SU-DHL-6 (cell line): ENCODE measurements around the gene VAC14.

ENCODE experiments used
- H2AFZ ChIP-seq: fragments of 200-600 bp; sonication (generic); 2 replicates; pipeline ENCODE4 v1.6.1; 2014; ENCODE audit warnings: low read depth, mild to moderate bottlenecking, moderate library complexity, mixed read lengths, antibody characterized with exemption, low read length; ENCODE audit not compliant: severe bottlenecking
- H3F3A ChIP-seq: fragments of 200-600 bp; shearing (Covaris generic); 2 replicates; pipeline ENCODE4 v1.6.0; 2016; ENCODE audit warnings: antibody characterized with exemption, mild to moderate bottlenecking; ENCODE audit not compliant: insufficient read depth
- H3K27ac ChIP-seq: fragments of 200-600 bp; sonication (generic); 2 replicates; pipeline ENCODE4 v1.5.1; 2016; ENCODE audit warnings: low read depth, mild to moderate bottlenecking, low read length, moderate library complexity, mixed read lengths
- H3K27me3 ChIP-seq: fragments of 200-600 bp; sonication (generic), shearing (Covaris generic); 2 replicates; pipeline ENCODE4 v1.6.0; 2014; ENCODE audit warnings: mild to moderate bottlenecking, low read length
- H3K36me3 ChIP-seq: fragments of 200-600 bp; sonication (generic); 2 replicates; pipeline ENCODE4 v1.6.1; 2014; ENCODE audit warnings: mild to moderate bottlenecking, low read length, mixed read lengths
- H3K4me2 ChIP-seq: fragments of 300-600, 200-600 bp; shearing (Covaris generic), sonication (generic); 2 replicates; pipeline ENCODE4 v1.6.0; 2014; ENCODE audit warnings: low read length, low read depth, mild to moderate bottlenecking; ENCODE audit not compliant: poor library complexity, severe bottlenecking
- H3K4me3 ChIP-seq: fragments of 200-600 bp; sonication (generic); 2 replicates; pipeline ENCODE4 v1.5.1; 2014; ENCODE audit warnings: antibody characterized with exemption, low read length, mild to moderate bottlenecking, mixed read lengths; ENCODE audit not compliant: insufficient read depth, poor library complexity, severe bottlenecking
- H3K79me2 ChIP-seq: fragments of 200-600 bp; sonication (generic); 2 replicates; pipeline ENCODE4 v1.6.1; 2014; ENCODE audit warnings: mild to moderate bottlenecking, low read length, moderate library complexity; ENCODE audit not compliant: insufficient read depth
- H3K9ac ChIP-seq: fragments of 200-600 bp; sonication (generic); 2 replicates; pipeline ENCODE4 v1.7.0; 2014; ENCODE audit warnings: mild to moderate bottlenecking, low read length
- H3K9me2 ChIP-seq: fragments of 200-600 bp; sonication (generic); replicated peaks from 2 replicates; pipeline ENCODE4 v1.6.1; 2014; ENCODE audit warnings: low read length; ENCODE audit not compliant: insufficient read depth
- H3K9me3 ChIP-seq: fragments of 200-600 bp; sonication (generic); 2 replicates; pipeline ENCODE4 v1.6.1; 2014; ENCODE audit warnings: low read length, mixed read lengths; ENCODE audit not compliant: insufficient read depth
- H4K20me1 ChIP-seq: fragments of 200-600 bp; sonication (generic); 2 replicates; pipeline ENCODE4 v1.6.1; 2014; ENCODE audit warnings: low read depth, mild to moderate bottlenecking, antibody characterized with exemption, low read length, moderate library complexity, mixed read lengths
- EZH2phosphoT487 ChIP-seq: fragments of 200-600 bp; sonication (generic), shearing (Covaris generic); conservative IDR thresholded peaks from 2 replicates; pipeline ENCODE4 v1.6.1; 2018; ENCODE audit warnings: mild to moderate bottlenecking, antibody characterized with exemption, low read length, moderate library complexity, mixed read lengths
- TF ChIP-seq, protein P1 (sequence below): fragments of 200-600 bp; sonication (generic); IDR thresholded peaks from one replicate; pipeline ENCODE4 v1.5.1; 2017; ENCODE audit warnings: antibody characterized with exemption, mild to moderate bottlenecking, low read length, moderate library complexity; ENCODE audit not compliant: insufficient read depth, poor library complexity, severe bottlenecking

Gene VAC14

GRCh38 chr16:70715055-70715858 lies 85.7 kb downstream of the VAC14 start:
- Histone ChIP-seq H3K4me2 (no peak overlapping the region), H3K9ac (no peak overlapping the region)

DNA sequence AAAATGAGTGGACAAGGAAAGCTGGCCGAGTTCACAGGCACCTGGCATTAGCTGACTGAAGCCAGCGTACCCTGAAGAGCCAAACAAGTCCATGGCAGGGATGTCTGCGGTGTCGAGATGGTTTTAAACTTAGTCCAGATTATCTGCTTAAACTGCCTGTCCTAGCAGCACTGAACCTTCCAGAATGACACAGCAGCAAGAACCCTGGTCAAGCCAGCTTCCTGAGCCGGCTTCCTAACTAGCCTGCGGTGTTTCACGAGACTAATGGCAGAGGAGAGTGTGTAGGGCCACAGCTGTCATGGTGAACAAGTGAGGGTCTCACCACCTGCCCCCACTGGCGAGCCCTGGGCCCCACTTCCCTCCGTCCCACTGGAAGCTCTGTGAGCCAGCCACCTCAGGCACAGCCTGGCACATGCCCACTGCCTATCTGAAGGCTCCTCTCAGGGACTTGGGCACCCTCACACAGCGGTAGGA lies 86.3 kb downstream of the VAC14 start:
- no peaks in the 10 kb centered on the region for H3K36me3 ChIP-seq
- H3K79me2 ChIP-seq, result no peaks in the 10 kb centered on the region
- no peaks in the 10 kb centered on the region for H3K27me3 ChIP-seq
- H3K4me2 ChIP-seq, result no peak overlapping the region
- no peak overlapping the region for H3K9ac ChIP-seq
- H3K27ac ChIP-seq, result no peak overlapping the region
- H2AFZ ChIP-seq, result no peak overlapping the region
- H3F3A ChIP-seq, result no peaks in the 10 kb centered on the region
- no peaks in the 10 kb centered on the region for H4K20me1 ChIP-seq
- H3K4me3 ChIP-seq, result no peak overlapping the region
- no peaks in the 10 kb centered on the region for H3K9me3 ChIP-seq
- no peak for TF ChIP-seq EZH2phosphoT487
- TF ChIP-seq, protein P1, sequence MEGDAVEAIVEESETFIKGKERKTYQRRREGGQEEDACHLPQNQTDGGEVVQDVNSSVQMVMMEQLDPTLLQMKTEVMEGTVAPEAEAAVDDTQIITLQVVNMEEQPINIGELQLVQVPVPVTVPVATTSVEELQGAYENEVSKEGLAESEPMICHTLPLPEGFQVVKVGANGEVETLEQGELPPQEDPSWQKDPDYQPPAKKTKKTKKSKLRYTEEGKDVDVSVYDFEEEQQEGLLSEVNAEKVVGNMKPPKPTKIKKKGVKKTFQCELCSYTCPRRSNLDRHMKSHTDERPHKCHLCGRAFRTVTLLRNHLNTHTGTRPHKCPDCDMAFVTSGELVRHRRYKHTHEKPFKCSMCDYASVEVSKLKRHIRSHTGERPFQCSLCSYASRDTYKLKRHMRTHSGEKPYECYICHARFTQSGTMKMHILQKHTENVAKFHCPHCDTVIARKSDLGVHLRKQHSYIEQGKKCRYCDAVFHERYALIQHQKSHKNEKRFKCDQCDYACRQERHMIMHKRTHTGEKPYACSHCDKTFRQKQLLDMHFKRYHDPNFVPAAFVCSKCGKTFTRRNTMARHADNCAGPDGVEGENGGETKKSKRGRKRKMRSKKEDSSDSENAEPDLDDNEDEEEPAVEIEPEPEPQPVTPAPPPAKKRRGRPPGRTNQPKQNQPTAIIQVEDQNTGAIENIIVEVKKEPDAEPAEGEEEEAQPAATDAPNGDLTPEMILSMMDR, result no peak
- no peaks in the 10 kb centered on the region for H3K9me2 ChIP-seq

More at GRCh38 chr16:70715055-70715858, 85.7 kb downstream of the VAC14 start:
- TF ChIP-seq, protein P1, result no peak
- no peak for TF ChIP-seq EZH2phosphoT487
- Histone ChIP-seq H2AFZ (no peak overlapping the region), H3K4me3 (no peak overlapping the region), H3K27me3 (no peaks in the 10 kb centered on the region), H3K9me3 (no peaks in the 10 kb centered on the region), H3K27ac (no peak overlapping the region), H4K20me1 (no peaks in the 10 kb centered on the region), H3K9me2 (no peaks in the 10 kb centered on the region), H3K36me3 (no peaks in the 10 kb centered on the region), H3K79me2 (no peaks in the 10 kb centered on the region), H3F3A (no peaks in the 10 kb centered on the region)

GRCh38 chr16:70713824-70714223 lies 87.1 kb downstream of the VAC14 start:
- H3K27ac ChIP-seq, result no peak overlapping the region

More at GRCh38 chr16:70713824-70714223, 87.1 kb downstream of the VAC14 start:
- no peaks in the 10 kb centered on the region for H3K9me2 ChIP-seq
- no peak overlapping the region for H3K9ac ChIP-seq
- no peaks in the 10 kb centered on the region for H4K20me1 ChIP-seq
- H3K79me2 ChIP-seq, result no peaks in the 10 kb centered on the region
- H3K36me3 ChIP-seq, result no peaks in the 10 kb centered on the region
- no peaks in the 10 kb centered on the region for H3K27me3 ChIP-seq
- H3K4me2 ChIP-seq, result no peak overlapping the region
- H3F3A ChIP-seq, result no peaks in the 10 kb centered on the region
- H2AFZ ChIP-seq, result no peak overlapping the region
- H3K4me3 ChIP-seq, result no peak overlapping the region
- TF ChIP-seq EZH2phosphoT487, result no peak
- TF ChIP-seq, protein P1, result no peak
- H3K9me3 ChIP-seq, result no peaks in the 10 kb centered on the region
